NCI-H187 treated with DMSO at 0.1 percent for 48 hours (cell line): ENCODE data around the gene DRICH1.
"Not testable (repeated sequence)": the region's sequence is repeated elsewhere in the genome, so short reads cannot be mapped to it uniquely, and the experiment has no call there.

Source experiments
- DNase-seq: peaks from one replicate; lab custom pipeline; 2025; lab: John Stamatoyannopoulos, UW

The DRICH1 gene

DNA sequence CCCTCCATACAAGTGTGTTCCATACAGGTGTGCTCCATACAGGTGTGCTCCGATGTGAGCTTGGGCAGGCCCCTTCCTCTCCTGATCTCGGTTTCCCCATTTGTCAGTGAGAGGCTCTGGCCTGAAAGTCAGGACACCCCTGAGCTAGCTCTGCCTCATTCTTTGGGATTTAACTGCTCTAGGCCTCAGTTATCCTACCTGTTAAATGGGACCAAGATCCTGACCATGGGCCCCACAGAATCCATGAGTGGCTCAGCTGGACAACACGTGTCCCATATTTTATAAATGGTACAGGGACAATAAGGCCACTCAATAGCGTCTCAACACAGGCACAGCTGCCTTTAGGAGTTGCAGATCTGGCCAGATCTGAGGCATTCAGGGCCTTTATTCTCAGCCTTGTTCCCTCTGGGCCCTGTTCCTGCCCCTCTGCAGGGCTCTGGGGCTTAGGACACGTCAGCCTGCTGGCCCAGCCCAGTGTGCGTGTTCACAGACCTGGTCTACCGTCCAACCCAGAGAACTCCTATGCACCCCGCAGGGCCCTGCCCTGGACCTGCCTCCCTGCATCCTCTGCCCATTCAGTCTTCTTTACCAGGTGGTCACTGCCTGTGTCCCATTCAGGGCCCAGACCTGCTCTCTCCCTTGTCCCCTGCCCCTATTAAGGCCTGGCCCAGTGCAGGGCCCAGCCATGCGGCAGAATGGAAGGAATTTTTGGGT is 33.2 kb downstream of the DRICH1 start:
- no peak for DNase-seq

DNA sequence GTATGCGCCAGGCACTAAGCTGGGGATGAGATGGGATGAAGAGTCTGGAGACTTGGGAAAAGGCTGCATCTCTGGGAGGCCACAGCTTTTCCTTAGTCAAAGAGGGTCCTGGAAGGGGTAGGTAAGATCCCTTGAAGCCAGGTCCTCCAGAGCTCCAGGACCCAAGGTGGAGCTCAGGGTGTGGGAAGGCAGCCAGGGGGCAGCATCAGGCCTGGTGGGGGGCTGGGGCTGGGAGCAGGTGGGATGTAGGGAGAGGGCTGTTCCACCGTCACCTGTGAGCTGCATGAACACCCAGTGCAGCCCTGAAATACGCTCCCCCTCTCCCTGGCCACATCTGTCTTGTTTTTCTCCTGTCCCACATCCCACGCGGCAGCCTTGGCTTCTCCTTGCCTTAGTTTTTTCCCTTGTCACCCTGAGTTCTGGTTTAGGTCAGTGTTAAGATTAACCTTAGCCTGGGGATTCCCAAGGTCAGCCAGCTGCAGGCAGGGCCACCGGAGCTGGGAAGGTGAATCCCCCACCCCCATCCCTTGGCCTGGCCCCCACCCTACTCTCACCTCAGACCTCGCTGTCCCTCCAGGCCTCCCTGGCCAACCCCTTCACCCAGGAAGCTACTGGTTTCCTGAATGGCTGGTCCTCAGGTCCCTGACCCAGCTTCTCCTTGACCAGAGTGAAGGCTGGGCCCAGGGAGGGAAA is 34.4 kb downstream of the DRICH1 start:
- not testable (repeated sequence) for DNase-seq

DNA sequence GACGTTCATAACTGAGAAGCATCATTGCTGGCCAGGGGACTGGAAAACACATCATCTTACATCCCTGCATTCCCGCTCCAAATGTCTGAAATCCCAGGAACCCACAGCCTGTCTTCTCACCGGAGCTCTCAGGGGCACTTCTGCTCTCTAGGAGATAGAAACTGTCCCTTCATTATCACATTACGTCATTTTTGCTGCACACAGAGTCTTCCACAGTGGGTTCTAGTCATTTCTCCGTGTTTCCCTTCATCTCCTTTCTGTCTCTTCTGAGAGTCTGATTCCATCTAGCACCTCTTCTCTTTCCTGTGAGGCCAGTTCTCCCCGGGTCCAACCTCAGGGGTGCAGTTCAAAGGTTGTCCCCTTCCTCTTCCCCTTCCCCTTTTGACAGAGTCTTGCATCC is 36.2 kb downstream of the DRICH1 start:
- DNase-seq = not testable (repeated sequence)

DNA sequence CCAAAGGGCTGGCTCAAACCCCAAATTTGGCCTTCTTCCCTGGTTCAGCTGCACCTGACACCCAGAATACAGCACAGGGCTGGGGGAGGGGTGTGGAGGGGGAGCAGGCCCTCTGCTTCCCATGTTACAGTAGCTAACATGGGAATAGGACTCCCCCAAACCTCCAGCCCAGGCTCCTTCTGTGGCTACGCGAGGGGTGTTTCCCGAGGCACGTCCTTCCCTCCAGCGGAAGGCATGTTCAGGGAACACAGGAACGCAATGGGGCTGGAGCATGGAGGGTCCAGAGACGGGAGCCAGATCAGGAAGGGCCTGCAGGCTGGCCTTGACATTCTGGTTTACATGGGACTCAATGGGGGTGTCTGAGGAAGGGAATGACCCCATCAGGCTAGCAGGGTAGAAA is 40.3 kb downstream of the DRICH1 start:
- DNase-seq = no peak

DNA sequence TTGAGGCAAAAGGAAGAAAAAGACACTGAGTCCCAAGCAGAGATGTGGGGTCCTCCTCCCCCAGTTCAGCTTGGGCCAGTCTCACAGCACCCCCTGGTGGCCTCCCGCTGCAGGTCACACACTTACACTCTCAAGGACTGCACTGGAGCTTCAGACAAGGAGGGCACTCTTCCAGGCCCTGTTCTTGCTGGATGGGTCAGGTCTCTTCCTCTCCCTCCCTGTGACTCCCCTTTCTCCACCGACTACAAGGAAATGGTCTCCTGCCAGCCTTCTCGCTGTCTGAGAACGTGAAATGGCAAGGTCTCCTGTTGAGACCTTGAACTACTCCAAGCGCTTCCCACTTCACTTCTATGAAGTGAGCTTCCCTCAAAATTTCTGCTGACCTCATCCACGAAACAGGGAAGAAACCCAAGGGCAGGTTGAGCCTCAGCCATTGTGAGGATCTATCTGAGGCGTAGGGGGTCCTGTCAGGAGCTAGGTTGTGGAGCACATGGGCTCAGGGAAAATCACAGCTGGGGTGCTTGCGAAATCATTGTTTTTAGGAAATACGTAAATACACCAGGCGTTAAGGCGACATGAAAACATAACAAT is 40.8 kb downstream of the DRICH1 start:
- no peak for DNase-seq

DNA sequence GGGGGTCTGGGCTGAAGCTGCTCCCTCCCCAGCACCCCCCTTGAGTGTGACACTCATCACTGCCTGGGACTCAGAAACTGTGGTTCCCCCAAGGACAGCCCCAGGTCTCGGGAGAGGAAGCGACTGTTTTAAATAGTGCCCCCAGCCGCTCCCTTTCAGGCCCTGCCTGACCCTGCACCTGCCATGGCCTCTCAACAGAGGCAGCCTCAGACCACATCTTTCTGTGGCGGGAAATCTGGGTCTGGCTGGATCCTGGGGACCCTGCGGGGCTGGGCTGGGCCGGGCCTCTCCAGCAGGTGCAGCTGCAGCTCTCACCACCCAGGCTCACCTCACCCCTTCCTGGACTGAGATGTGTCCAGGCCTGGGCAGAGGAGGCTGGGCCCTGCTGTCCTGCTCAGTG is 48.3 kb downstream of the DRICH1 start:
- no peak for DNase-seq

DNA sequence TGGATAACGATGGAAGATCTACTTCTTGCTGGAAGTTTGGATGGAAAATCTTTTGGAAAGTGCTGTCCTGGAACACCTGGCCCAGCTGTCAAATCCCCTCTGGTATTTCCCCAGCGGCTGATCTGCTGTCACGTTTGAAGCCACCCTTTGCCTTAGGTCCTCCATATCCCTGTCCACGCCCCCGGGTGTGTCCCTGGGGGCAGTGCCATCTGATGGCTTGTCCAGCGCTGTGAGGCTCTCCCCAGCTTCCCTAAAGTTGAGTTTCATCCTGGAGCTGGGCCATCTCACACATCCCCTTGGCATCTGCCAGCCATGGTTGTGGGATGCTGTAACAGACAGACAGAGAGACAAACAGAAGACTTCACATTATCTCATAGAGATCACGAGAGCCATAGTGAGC is 49.0 kb downstream of the DRICH1 start:
- no peak for DNase-seq

DNA sequence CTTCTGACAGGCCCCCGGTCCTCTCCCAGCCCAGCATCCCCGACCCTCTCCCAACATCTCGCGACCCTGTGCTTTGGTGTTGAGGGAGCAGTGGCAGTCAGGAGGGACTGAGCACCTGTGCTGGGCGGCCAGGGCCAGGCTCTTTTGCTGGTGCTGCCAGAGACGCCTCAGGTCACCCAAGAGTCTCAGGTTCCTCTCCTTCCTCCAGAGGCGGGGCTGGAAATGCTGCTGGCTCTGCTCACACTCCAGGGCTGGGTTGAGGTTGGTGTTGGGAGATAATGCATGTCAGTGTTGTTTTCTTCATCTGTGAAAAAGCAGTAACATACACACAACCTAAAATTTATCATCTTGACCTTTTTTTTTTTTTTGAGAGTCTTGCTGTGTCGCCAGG is 50.9 kb downstream of the DRICH1 start:
- no peak for DNase-seq

DNA sequence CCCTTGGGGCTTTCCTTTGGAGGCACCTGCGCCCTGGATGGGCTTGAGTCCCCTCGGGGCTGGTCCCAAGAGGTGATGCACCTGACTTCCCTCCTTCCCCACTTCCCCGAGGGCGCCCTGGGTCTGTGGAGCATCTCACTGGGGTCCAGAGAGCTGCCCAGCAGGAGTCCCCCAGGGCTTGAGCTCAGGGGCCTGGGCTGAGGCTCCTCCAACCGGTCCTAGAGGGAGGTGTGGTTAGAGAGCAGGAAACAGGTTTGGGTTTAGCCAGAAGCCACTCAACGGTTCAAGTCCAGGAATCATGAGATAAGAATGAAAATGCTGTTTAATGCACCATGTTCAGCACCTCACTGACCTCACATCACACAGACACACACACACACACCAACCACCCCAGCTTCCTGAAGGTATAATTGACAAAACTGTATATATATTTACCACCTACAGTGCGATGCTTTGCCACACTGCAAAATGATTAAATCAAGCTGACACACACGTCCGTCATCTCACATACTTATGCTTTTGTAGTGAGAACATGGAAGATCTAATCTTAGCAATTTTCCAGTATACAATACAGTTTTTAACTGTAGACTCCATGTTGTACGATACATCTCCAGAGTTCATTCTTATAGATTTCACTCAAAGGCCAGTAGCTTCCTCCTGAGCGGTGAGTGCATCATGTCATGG is 51.4 kb downstream of the DRICH1 start:
- no peak for DNase-seq

DNA sequence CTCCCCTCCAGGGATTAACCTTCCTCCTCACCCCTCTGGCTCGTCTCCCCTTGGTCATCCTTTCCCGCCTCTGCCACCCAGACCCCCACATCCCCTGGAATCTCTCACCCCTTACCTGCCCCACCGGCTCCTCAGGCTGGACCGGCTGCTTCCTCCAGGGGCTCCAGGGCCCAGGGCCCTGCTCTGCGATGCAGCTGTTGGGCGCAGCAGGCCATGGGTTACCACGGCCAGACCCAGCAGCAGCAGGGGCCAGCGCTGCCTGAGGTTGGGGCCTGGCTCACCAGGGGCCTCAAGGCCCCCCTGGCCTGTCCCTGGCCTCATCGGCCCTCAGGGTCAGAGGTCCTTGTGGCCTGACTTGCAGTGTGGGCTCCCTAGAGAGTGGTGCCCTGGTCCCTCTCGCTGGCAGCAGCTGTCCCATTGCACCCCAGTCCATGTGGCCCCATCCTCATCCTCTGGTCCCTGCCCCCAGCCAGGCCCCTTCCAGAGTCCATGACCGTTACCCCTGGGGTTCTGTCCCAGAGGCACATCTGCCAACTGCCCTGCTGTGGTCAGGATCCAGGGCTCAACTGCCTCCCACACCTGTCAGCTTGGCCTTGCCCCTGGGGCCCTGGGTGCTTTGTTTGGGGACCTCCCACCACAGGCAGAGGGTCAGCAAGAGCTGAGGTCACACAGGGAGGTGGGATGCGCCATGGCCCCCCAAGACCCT is 52.1 kb downstream of the DRICH1 start, which contains the start of gene IGLL1:
Gene IGLL1 (minus strand): TSS at position 421 of the 706 bp plus-strand sequence. CDS start 100 bp downstream, at position 321.
- no peak for DNase-seq

DNA sequence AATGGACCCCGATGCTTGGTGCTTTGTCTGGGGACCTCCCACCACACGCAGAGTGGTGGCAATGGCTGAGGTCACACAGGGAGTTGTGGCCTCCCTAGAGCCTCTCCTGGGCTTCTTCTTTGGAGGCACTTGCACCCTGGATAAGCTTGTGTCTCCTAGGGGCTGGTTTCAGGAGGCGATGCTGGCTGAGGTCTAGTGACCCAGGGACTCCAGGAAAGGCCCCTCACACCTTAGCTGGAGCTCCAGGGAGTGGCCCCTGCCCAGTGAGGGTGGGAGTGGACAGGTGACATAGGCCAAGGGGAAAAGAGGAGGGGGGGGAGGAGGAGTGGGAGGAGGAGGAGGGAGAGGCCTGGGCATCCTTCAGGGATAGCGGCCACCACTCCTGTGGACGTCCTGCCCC is 52.8 kb downstream of the DRICH1 start:
- DNase-seq = no peak

DNA sequence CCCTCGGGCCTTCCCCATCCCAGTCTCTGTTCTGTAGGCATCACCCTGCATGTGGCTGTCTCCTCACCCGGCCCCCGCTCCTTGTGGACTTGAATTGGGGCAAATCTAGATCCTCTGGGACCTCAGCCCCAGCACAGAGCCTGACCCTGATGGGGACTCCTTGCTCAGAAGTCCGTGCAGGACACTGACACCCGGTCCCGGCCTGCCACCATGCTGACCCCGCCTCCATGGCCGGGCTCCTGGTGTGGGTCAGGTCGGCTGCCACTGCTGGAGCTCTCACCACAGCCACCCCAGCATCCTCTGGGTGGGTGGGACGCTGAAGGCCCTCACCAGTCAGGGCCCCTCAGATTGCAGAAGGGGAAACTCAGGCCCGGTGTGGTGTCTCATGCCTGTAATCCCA is 53.8 kb downstream of the DRICH1 start:
- no peak for DNase-seq

DNA sequence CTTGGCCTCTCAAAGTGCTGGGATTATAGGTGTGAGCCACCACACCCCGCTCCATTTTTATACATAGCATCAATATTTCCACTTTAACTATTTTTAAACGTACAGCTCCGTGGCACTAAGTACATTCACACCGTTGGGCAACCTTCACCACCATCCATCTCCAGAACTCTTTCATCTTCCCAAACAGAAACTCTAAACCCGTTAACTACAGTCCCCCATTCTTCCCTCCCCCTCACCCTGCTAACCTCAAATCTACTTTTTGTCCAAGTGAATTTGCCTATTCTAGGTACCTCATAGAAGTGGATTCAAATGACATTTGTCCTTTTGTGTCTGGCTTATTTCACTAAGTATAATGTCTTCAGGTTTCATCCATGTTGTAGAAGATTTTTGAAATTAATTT is 55.4 kb downstream of the DRICH1 start:
- DNase-seq = no peak

DNA sequence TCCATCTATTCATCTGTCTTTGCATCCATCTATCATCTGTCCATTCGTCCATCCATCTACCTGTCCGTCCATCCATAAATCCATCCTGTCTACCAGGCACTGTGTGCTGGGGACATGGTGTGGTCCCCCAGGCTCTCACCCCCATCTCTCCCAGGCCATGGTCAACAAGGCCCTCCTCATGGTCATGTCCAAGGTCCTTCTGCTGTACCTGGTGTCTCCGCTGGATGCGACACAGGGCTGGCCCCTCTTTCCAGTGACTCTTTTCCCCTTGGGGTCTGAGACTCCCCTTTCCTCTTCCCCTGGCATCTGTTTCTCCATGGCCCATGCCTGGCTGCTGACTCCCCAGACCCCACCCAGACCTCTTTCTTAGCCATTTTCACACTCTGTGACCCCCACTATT is 56.5 kb downstream of the DRICH1 start:
- DNase-seq = no peak

DNA sequence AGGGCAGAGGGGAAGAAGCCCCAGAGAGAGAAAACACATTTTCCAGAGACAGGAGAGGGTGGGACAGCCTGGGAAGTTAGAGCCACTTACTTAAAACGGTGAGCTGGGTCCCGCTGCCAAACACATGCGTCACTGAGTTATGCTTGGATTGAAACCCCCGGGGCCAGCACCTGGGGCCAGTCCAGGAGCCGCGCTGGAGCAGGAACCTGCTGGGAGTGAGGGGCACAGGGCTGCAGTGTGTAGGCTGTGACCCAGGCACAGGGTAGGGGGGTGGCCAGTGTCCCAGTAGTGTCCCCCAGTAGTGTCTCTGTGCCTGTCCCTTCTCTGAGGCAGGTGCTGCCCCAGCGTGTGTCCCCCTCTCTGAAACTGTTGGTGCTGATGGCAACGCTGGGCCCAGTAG is 57.2 kb downstream of the DRICH1 start:
- DNase-seq = no peak

DNA sequence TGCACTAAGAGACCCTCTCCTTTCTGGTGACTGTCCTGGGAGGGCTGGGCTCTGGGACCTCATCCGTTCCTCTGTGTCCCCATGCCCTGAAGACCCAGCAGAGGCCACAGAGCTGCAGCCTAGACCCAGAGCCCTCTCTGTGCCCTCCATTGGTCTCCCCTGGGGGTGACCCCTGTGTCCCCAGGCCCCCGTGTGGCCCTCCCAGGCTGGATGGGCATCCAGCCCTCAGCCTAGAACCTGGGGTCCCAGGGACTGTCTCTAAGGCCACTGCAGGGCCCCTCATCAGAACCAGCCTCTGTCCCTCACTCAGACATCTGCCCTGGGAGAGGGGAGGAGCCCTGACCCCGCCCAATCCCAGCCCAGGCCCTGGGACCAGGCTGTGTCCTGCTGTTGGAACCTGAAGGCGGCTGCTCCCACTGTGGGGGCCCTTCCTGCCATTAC is 57.7 kb downstream of the DRICH1 start:
- DNase-seq = no peak

DNA sequence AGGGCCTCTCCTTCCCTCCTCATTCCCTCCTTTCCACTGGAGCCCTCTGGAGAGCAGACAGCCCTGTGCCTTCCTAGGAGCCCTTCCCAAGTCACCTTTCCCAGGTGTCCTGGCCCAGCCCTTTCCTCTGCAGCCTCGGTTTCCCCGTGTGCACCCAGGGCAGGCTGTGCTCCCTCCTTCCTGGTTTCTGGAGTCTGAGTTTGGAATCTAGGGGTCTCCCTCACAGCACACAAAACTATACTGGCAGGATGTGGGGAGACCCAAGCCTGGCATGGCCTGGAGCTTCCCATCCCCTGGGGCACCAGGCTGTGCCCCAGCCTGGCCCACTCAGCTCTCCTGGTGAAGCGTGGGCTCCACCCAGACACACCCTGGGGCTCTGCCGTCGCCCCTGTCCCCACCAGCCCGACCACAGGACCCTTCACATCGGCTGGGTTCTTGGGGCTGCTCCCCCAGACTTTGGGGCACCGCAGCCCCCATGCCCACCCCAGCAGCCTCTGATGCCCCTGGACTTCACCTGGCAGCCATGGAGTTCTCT is 58.4 kb downstream of the DRICH1 start:
- not testable (repeated sequence) for DNase-seq

DNA sequence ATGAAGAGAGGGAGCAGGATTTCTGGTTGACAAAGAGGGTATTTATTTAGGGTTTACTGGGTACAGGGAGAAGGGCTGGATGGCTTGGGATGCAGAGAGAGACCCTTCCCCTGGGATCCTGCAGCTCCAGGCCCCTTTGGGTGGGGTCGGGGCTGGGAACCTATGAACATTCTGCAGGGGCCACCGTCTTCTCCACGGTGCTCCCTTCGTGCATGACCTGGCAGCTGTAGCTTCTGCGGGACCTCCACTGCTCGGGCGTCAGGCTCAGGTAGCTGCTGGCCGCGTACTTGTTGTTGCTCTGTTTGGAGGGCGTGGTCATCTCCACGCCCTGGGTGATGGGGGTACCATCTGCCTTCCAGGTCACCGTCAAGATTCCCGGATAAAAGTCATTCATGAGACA is 59.0 kb downstream of the DRICH1 start:
- DNase-seq = not testable (repeated sequence)

DNA sequence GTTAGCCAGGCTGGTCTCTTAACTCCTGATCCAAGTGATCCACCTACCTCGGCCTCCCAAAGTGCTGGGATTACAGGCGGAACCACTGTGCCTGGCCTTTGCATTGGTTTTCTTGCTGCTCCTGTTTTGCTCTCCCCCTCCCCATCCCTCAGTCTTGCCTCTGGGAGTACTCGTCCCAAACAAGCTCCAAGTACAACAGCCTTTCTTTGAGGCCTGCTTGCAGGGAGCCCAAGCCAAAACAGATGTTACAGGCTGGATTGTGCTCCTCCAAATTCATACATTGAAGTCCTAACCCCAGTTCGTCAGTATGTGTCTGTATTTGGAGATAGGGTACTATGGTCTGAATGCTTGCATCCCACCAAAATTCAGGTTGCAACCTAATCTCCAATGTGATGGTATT is 60.6 kb downstream of the DRICH1 start:
- DNase-seq = no peak

DNA sequence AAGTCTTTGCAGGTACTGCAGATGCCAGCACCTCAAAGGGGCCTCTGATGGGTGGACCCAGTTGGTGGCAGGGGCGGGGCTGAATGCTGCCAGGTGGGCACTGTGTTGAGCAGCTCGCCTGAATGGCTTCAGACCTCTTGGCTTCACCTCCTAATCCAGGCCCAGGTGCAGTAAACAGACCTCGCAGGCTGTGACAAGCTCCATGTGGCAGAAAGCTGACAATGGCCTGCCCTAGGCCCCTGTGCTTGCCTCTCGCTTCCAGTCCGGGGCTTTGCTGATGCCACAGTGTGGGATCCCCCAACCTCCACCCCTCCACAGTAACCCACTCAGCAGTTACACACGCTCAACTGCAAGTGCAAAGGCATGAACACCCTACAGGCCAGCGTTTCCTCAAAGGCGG is 61.4 kb downstream of the DRICH1 start:
- no peak for DNase-seq

DNA sequence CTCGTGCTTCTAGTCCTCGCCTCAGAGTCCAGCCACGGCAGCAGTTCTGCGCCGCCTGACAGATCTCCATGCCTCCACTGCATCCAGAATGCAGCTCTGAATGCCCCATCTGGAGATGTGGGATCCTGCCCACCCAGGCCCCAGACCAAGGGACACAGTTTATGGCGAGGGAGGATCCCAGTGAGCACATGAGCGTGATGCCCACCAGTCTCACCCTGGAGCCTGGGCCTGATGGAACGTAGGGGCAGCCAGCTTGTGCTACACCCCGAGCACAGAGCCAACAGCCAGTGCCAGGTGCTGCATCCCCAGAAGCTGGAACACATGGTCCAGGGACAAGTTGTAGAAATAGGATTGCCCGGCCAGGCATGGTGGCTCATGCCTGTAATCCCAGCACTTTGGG is 62.4 kb downstream of the DRICH1 start:
- DNase-seq = no peak

DNA sequence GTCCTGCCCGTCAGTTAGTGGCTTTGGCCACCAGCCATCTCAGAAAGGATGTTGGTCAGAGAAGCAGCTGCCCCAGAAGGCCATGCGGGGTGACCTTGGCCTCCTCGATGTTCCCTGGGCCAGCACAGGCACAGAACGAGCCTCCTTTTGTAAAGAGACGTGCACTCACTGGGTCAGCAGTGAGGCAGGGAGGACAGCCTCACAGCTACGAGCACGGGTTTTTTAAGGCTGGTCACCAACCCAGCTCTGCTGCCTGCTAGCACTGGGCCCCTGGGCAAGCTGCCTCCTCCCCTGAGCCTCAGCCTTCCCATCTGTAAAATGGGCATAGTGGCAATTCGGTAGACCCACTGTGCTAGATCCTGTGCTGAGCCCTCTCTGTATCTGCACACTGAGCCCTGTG is 62.8 kb downstream of the DRICH1 start:
- DNase-seq = no peak
